Tibial artery (tissue), 4 donors: Measurements from ENCODE around the gene CAMTA1.

Source experiments
- DNase-seq, 2 donors: peaks; one replicate each; pipeline ENCODE4 v3.0.0-alpha.2; 2019
- H3K27ac ChIP-seq, 2 donors: fragments of 200-600 bp; sonication (generic) in 1 of 2; 1 replicate in 1 of 2; 2 replicates in 1 of 2; pipeline ENCODE4 v1.5.1; 2018 to 2019; ENCODE audit warnings: mild to moderate bottlenecking in 1 of 2
- H3K27me3 ChIP-seq, 2 donors: fragments of 200-600 bp; sonication (generic) in 1 of 2; one replicate each; pipeline versions ENCODE4 v1.5.1 to v1.6.0; 2016 to 2019
- H3K36me3 ChIP-seq, 3 donors: fragments of 200-600 bp; sonication (generic) in 2 of 3; one replicate each; pipeline ENCODE4 v1.5.1; 2016 to 2019; ENCODE audit warnings: mild to moderate bottlenecking in 2 of 3
- H3K4me1 ChIP-seq, 4 donors: fragments of 200-600 bp; sonication (generic) in 2 of 4; 1 replicate in 3 of 4; 2 replicates in 1 of 4; pipeline ENCODE4 v1.5.1; 2016 to 2019
- H3K4me3 ChIP-seq, 2 donors: fragments of 200-600 bp; sonication (generic) in 1 of 2; 1 replicate in 1 of 2; 2 replicates in 1 of 2; pipeline ENCODE4 v1.5.1; 2018 to 2019; ENCODE audit warnings: mild to moderate bottlenecking in 2 of 2
- H3K9me3 ChIP-seq, 3 donors: fragments of 200-600 bp; sonication (generic) in 1 of 3; one replicate each; pipeline ENCODE4 v1.5.1; 2016 to 2019
- CTCF ChIP-seq, 2 experiments: fragments of 200-600 bp in 1 of 2; fragments of 450-650 bp in 1 of 2; IDR thresholded peaks; one replicate each; pipeline ENCODE4 v1.5.1; 2017 to 2019; ENCODE audit warnings: antibody characterized with exemption in 2 of 2, mild to moderate bottlenecking in 1 of 2, moderate library complexity in 1 of 2
- intact Hi-C: fragments of 100-400 bp; cut with DNase I; formaldehyde crosslinking; loops from one replicate; pipeline ENCODE4 v1.15.0; 2023; ENCODE audit warnings: low total_unique reads

CAMTA1 gene

GRCh38 chr1:7586031-7586941, 801.0 kb downstream of the CAMTA1 start:
- H3K27ac ChIP-seq, result no peak overlapping the region
- no peak overlapping the region for H3K4me3 ChIP-seq
- TF ChIP-seq CTCF (IDR thresholded peaks at IDR 0.05), result no peak
- H3K4me1 ChIP-seq, result peaks cover 0 to 3% (median 0%) of the 10 kb centered on the region in 4 donors
- no peaks in the 10 kb centered on the region for H3K36me3 ChIP-seq
- intact Hi-C loops, result no loop called here
- peak; percentile 16 to 55 for DNase-seq
- H3K9me3 ChIP-seq, result no peaks in the 10 kb centered on the region
- peaks cover 0 to 38% of the 10 kb centered on the region in 2 donors for H3K27me3 ChIP-seq

- Histone ChIP-seq H3K27ac (no peak overlapping the region), H3K36me3 (no peaks in the 10 kb centered on the region), H3K4me1 (no peaks in the 10 kb centered on the region), H3K27me3 (peaks cover 0 to 34% of the 10 kb centered on the region in 2 donors), H3K4me3 (no peak overlapping the region), H3K9me3 (no peaks in the 10 kb centered on the region)
- intact Hi-C loops, result no loop called here
- DNase-seq, result peak; percentile 13 to 33
- TF ChIP-seq CTCF (IDR thresholded peaks at IDR 0.05), result no peak
Observed at GRCh38 chr1:7587108-7587772, 802.0 kb downstream of the CAMTA1 start.

- Histone ChIP-seq H3K27ac (no peak overlapping the region), H3K4me3 (no peak overlapping the region), H3K9me3 (no peaks in the 10 kb centered on the region), H3K27me3 (peaks cover 0 to 30% of the 10 kb centered on the region in 2 donors), H3K4me1 (no peaks in the 10 kb centered on the region), H3K36me3 (no peaks in the 10 kb centered on the region)
- TF ChIP-seq CTCF (IDR thresholded peaks at IDR 0.05), result no peak
- DNase-seq, result peak; percentile 18 to 41
- intact Hi-C loops, result no loop called here
Observed at GRCh38 chr1:7587773-7588456, 802.7 kb downstream of the CAMTA1 start.

GRCh38 chr1:7588457-7588827, 803.2 kb downstream of the CAMTA1 start:
- Histone ChIP-seq H3K36me3 (no peaks in the 10 kb centered on the region), H3K4me1 (no peaks in the 10 kb centered on the region), H3K27me3 (peaks cover 0 to 30% of the 10 kb centered on the region in 2 donors), H3K27ac (no peak overlapping the region), H3K9me3 (no peaks in the 10 kb centered on the region), H3K4me3 (no peak overlapping the region)
- intact Hi-C loops, result no loop called here
- peak; percentile 5 to 44 for DNase-seq
- no peak for TF ChIP-seq CTCF (IDR thresholded peaks at IDR 0.05)

- H3K36me3 ChIP-seq, result no peaks in the 10 kb centered on the region
- no peak for DNase-seq
- no peak for TF ChIP-seq CTCF (IDR thresholded peaks at IDR 0.05)
Observed at GRCh38 chr1:7589080-7589735, 804.0 kb downstream of the CAMTA1 start.

More at GRCh38 chr1:7589080-7589735, 804.0 kb downstream of the CAMTA1 start:
- Histone ChIP-seq H3K4me3 (no peak overlapping the region), H3K27me3 (peaks cover 0 to 30% of the 10 kb centered on the region in 2 donors), H3K4me1 (no peaks in the 10 kb centered on the region), H3K27ac (no peak overlapping the region), H3K9me3 (no peaks in the 10 kb centered on the region)
- intact Hi-C loops, result no loop called here
